RWPE1 (cell line): ENCODE measurements around the gene MAP4K4.

Experiments
- CTCF ChIA-PET: fragments of 350-600 bp; sonication (Branson Sonifier 250); formaldehyde crosslinking; extraction: SDS; loops from one replicate; lab custom pipeline; 2021; lab: Yijun Ruan, JAX
- POLR2A ChIA-PET: fragments of 400-600 bp; formaldehyde crosslinking; extraction: SDS; loops from one replicate; lab custom pipeline; 2020; ENCODE audit warnings: antibody characterized with exemption; ENCODE audit not compliant: low non-redundant PET; lab: Yijun Ruan, JAX
- DNase-seq: peaks from one replicate; pipeline ENCODE4 v3.0.0; 2012; ENCODE audit warnings: low spot score
- H3K27ac ChIP-seq: fragments of 450-650 bp; 2 replicates; pipeline ENCODE4 v1.5.1; 2017
- TF ChIP-seq, protein P1 (sequence below): fragments of 450-650 bp; conservative IDR thresholded peaks from 2 replicates; pipeline ENCODE4 v1.5.1; 2017; ENCODE audit warnings: low read depth, mild to moderate bottlenecking

MAP4K4 gene

DNA sequence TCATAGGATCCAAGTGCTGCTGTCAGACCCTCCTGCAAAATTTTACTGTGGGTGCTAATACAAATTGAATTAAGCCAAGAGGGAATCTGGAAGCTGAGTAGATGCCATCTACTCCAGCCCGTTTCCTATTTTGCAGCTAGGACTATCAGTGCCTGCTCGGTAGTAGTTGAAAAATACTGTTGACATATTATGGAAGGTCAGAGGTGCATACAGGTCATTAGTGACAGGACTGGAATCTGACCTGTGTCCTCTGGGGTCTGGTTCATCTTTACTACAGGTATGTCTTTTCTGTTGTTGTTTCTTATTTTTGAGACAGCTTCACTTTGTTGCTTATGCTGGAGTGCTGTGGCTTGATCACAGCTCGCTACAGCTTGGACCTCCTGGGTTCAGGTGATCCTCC lies 58.8 kb downstream of the MAP4K4 start:
- peak overlapping the region; percentile 8; the same call in 1 of the 2 replicates for H3K27ac ChIP-seq
- TF ChIP-seq, protein P1, sequence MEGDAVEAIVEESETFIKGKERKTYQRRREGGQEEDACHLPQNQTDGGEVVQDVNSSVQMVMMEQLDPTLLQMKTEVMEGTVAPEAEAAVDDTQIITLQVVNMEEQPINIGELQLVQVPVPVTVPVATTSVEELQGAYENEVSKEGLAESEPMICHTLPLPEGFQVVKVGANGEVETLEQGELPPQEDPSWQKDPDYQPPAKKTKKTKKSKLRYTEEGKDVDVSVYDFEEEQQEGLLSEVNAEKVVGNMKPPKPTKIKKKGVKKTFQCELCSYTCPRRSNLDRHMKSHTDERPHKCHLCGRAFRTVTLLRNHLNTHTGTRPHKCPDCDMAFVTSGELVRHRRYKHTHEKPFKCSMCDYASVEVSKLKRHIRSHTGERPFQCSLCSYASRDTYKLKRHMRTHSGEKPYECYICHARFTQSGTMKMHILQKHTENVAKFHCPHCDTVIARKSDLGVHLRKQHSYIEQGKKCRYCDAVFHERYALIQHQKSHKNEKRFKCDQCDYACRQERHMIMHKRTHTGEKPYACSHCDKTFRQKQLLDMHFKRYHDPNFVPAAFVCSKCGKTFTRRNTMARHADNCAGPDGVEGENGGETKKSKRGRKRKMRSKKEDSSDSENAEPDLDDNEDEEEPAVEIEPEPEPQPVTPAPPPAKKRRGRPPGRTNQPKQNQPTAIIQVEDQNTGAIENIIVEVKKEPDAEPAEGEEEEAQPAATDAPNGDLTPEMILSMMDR = no peak
- CTCF ChIA-PET = no interaction called here
- POLR2A ChIA-PET = no interaction called here
- no peak for DNase-seq

DNA sequence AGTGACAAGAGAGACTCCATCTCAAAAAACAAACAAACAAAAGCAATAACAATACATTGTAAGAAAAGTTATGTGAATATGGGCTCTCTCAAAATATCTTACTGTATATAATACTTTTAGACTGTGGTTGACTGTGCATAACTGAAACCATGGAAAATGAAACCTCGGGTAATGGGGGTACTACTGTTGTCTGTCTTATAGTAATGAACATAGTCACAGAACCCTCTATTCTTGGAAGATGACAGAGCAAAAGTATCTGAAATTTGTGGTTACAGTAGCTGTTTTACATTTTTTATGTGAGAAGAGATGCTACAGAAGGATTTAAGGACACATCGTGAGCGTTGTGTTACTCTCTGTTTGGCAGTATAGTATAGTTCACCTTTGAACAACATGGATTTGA lies 60.5 kb downstream of the MAP4K4 start:
- H3K27ac ChIP-seq = 0 out of 2 replicates have a peak overlapping the region, but pooled peaks have one; percentile 24
- DNase-seq = no peak
- ChIA-PET CTCF (interaction anchor here (0.6 kb wide), 1 partner anchor 8 kb away, joined by 3 read pairs; no protein-coding TSS in a partner anchor), POLR2A (no interaction called here)
- TF ChIP-seq, protein P1 = no peak

DNA sequence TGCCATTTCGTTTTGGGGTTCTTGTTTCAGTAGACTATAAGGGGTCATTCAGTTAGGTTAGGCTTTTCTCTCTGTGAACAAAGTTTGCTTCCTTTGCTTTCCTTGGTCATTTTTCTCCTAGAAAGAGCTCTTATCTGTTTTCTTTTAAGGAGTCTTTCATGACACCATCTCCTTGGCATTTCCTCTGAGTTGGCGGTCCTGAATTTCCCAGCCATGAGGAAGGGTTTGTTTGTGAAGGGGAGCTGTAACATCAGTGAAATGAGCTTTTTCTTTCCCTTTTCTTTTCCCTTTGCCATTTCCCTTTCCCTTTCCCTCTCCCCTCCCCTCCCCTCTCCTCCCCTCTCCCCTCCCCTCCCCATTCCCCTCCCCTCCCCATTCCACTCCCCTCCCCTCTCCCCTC lies 61.7 kb downstream of the MAP4K4 start:
- peak overlapping the region; percentile 89 for H3K27ac ChIP-seq

DNA sequence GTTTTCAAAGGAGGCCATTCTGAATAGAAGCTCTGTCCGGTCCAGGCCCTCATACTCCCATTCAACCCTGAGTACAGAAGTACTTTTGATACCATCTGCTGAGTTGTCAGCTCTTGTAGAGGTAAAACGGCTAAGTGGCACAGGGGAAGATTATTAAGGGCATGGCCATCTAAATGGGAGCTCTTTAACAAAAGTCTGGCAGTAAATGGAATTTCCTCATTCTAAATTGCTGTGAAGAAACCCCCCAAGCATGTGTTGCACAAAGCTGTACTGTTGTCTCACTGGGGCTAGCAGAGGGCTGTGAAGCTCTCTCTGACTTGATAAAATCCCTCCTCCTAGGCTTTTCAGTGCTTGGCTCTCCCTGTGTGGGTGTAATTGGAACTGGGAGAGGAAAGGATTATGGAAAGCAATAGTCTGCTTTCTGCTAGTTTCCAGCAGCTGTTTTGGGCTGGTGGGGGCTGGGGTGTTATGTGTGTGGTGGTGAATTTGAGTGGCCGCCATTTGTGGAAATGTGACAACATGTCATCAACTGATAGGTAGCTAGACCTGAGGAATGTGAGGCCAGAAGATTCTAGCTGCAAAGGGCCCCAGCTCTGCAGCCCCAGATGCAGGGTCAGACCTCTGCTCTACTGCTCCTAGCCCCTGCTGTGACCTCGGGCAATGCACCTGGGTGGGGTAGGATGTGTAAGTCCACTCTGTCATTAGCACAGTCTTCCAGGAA lies 65.1 kb downstream of the MAP4K4 start:
- peak overlapping the region; percentile 57 for H3K27ac ChIP-seq
- TF ChIP-seq, protein P1 = no peak
- no peak for DNase-seq
- POLR2A ChIA-PET = no interaction called here
- CTCF ChIA-PET = interaction anchor here (0.6 to 1.0 kb wide), 3 partner anchors 17 to 261 kb away, joined by 3 to 4 read pairs (median 3); no protein-coding TSS in a partner anchor

More for the DNA sequence above, 61.7 kb downstream of the MAP4K4 start:
- ChIA-PET CTCF (interaction anchor here (0.7 kb wide), 3 partner anchors 48 to 435 kb away, joined by 3 to 4 read pairs (median 4); no protein-coding TSS in a partner anchor), POLR2A (interaction anchor here (0.7 kb wide), 1 partner anchor 12 kb away, joined by 6 read pairs; no protein-coding TSS in a partner anchor)
- DNase-seq = peak; percentile 62
- TF ChIP-seq, protein P1 = no peak

DNA sequence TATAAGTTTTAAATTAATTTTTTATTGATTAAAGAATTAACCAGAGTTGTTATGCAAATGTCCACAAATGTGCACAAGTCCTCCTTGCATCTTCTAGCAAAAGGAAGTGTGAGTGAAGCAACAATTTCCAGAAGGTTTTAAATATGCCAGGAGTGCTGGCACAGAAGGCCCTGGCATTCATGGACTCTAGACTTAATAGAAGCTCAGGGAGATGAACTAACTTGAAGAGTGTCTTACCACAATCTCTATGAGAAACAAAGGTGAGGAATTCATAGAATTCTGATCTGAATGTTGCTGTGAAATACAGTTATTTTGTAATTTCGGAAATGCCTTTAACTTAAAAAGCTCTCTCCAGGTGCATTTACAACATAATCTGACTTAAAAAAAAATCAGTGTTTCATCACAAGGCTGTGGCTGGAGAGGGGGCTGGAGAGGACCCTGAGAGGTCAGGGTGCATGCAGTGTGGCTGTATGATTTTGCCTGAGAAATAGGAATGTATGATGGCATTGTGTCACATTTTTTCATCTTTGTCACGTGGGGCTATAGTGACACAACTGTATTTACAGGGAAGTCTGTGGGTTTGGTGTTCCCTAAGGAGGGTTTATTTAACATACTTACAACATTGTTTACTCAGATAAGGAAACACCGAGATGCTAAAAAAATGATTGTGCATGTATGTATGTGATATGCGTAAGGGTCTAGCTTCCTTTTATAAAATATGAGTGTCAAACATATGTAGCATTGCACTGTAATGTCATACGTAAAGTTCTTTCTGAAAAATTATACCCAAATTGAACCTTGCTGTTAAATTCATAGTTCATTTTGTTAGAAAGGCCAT lies 66.2 kb downstream of the MAP4K4 start:
- ChIA-PET CTCF (interaction anchor here (0.6 to 1.0 kb wide), 2 partner anchors 16 to 262 kb away, joined by 3 to 4 read pairs; no protein-coding TSS in a partner anchor), POLR2A (no interaction called here)
- TF ChIP-seq, protein P1 = no peak
- DNase-seq = no peak
- no peak overlapping the region for H3K27ac ChIP-seq

DNA sequence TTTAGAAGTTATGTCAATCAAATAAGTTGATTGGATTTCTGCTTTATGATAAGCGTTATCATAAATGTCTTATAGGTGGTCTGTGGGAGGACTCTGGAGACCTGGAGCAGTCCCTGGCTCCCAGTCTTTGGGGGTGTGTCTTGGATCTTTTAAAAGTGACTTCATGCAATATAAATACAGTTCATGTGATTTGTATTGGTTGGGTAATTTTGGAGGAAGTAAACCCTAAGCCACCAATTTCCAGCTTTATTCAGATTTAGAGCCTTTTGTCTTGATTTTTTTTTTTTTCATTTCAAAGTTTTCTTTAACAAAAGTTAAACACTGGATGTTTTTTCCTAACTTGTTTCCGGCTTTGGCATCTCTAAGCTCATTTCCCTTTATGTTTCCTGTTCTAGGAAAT lies 68.8 kb downstream of the MAP4K4 start:
- H3K27ac ChIP-seq = no peak overlapping the region
- DNase-seq = no peak
- ChIA-PET POLR2A (no interaction called here), CTCF (interaction anchor here (0.6 to 0.7 kb wide), 2 partner anchors 9 to 12 kb away, joined by 3 read pairs; no protein-coding TSS in a partner anchor)
- TF ChIP-seq, protein P1 = no peak
